H1 (cell line): ENCODE results near the gene TMEM25. TPM values are rescaled to one million over a fixed set of nuclear protein-coding genes. Genes with fewer than 3 reads are reported as not detected.

Experiments used
- CEBPB ChIP-seq: IDR thresholded peaks from 2 replicates; pipeline ENCODE4 v1.6.1; 2012; ENCODE audit warnings: low read depth, low read length
- polyA plus RNA-seq, 7 experiments: library from polyadenylated mRNA; depleted of rRNA in 3 of 7; stranded (reverse) in 5 of 7; unstranded in 2 of 7; fragments of >200 nt in 5 of 7; fragments of 200-250 nt in 2 of 7; gene quantifications; 1 replicate in 5 of 7; 2 replicates in 1 of 7; 4 replicates in 1 of 7; pipeline versions ENCODE4 v1.2.1 to v1.2.3, GENCODE V29; 2011 to 2013; ENCODE audit warnings: missing spikeins in 2 of 7, mixed read lengths in 2 of 7
- total RNA-seq: library from RNA; stranded (reverse); fragmentation: NEBNext Ultra II Directional; extraction: Animal tissue kit (Norgen Biotek cat#: 25700); gene quantifications from 2 replicates; pipeline ENCODE4 v1.2.1, GENCODE V29; 2021
- TF ChIP-seq, protein P1 (sequence below): IDR thresholded peaks from 2 replicates; pipeline ENCODE4 v1.6.1; 2012; ENCODE audit warnings: inconsistent platforms

TMEM25 gene
- total and polyA plus RNA-seq, 2 of the 8 experiments (the other 6 are each of a cell fraction or from before 2014, with no cell fraction given), result 18.3 to 26.8 TPM

DNA sequence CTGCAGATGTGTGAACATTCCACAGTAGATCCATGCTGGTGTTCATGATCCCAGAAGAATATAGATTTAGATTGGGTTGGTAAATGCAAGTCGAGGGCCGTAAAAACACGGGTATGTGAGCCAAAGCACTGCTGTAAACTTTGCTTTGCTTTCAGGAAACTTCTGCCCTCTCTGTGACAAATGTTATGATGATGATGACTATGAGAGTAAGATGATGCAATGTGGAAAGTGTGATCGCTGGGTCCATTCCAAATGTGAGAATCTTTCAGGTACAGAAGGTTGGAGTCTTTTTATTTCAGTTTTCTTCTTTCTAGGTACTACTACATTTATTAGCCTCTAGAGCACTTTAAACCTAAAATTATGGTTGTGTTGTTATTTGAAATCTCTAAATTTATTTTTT lies 40.0 kb upstream of the TMEM25 start (continued):
- TF ChIP-seq, protein P1, sequence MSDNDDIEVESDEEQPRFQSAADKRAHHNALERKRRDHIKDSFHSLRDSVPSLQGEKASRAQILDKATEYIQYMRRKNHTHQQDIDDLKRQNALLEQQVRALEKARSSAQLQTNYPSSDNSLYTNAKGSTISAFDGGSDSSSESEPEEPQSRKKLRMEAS, result no peak
- TF ChIP-seq CEBPB, result no peak
